Loucy (cell line): Measurements from ENCODE around the gene HNF4A.

ENCODE experiments used
- H2AFZ ChIP-seq: fragments of 200-600 bp; sonication (generic); 2 replicates; pipeline ENCODE4 v1.6.0; 2016; ENCODE audit warnings: antibody characterized with exemption, mild to moderate bottlenecking, low read length, moderate library complexity
- H3F3A ChIP-seq: fragments of 200-600 bp; 2 replicates; pipeline ENCODE4 v1.6.0; 2016; ENCODE audit warnings: antibody characterized with exemption, low read depth, mild to moderate bottlenecking
- H3K27me3 ChIP-seq: fragments of 200-600 bp; sonication (generic); 2 replicates; pipeline ENCODE4 v1.6.1; 2014; ENCODE audit warnings: low read length, mild to moderate bottlenecking; ENCODE audit not compliant: insufficient read depth, poor library complexity, severe bottlenecking
- H3K36me3 ChIP-seq: fragments of 200-600 bp; sonication (generic); 2 replicates; pipeline ENCODE4 v1.6.1; 2016; ENCODE audit warnings: low read length; ENCODE audit not compliant: insufficient read depth
- H3K4me1 ChIP-seq: fragments of 200-600 bp; sonication (generic); 2 replicates; pipeline ENCODE4 v1.5.1; 2014; ENCODE audit warnings: low read length, mild to moderate bottlenecking; ENCODE audit not compliant: insufficient read depth, poor library complexity, severe bottlenecking
- H3K4me2 ChIP-seq: fragments of 200-600 bp; sonication (generic); 2 replicates; pipeline ENCODE4 v1.6.0; 2014; ENCODE audit warnings: antibody characterized with exemption, low read length, low read depth, mild to moderate bottlenecking; ENCODE audit not compliant: poor library complexity, severe bottlenecking
- H3K4me3 ChIP-seq: fragments of 200-600 bp; sonication (generic); 2 replicates; pipeline ENCODE4 v1.5.1; 2014; ENCODE audit warnings: low read length, mild to moderate bottlenecking, mixed read lengths; ENCODE audit not compliant: poor library complexity, severe bottlenecking
- H3K79me2 ChIP-seq: fragments of 200-600 bp; sonication (generic); 2 replicates; pipeline ENCODE4 v1.6.1; 2014; ENCODE audit warnings: low read length; ENCODE audit not compliant: insufficient read depth
- H3K9ac ChIP-seq: fragments of 200-600 bp; sonication (generic); 2 replicates; pipeline ENCODE4 v1.6.0; 2014; ENCODE audit warnings: mild to moderate bottlenecking, low read depth, low read length, moderate library complexity; ENCODE audit not compliant: poor library complexity, severe bottlenecking
- H3K9me2 ChIP-seq: fragments of 200-600 bp; sonication (generic); replicated peaks from 2 replicates; pipeline ENCODE4 v1.6.1; 2016; ENCODE audit warnings: low read depth, low read length, mixed read lengths
- H3K9me3 ChIP-seq: fragments of 200-600 bp; sonication (generic); 2 replicates; pipeline ENCODE4 v1.6.1; 2014; ENCODE audit warnings: mild to moderate bottlenecking, antibody characterized with exemption, low read length, low read depth; ENCODE audit not compliant: insufficient read depth
- H4K20me1 ChIP-seq: fragments of 200-600 bp; sonication (generic); 2 replicates; pipeline ENCODE4 v1.6.0; 2014; ENCODE audit warnings: antibody characterized with exemption, low read length, mild to moderate bottlenecking; ENCODE audit not compliant: insufficient read depth, poor library complexity, severe bottlenecking
- EZH2phosphoT487 ChIP-seq: fragments of 200-600 bp; IDR thresholded peaks from 2 replicates; pipeline ENCODE4 v1.6.1; 2018; ENCODE audit warnings: antibody characterized with exemption, mild to moderate bottlenecking, moderate library complexity, borderline replicate concordance
- TF ChIP-seq, protein P1 (sequence below): fragments of 200-600 bp; sonication (generic); conservative IDR thresholded peaks from 2 replicates; pipeline ENCODE4 v1.5.1; 2014; ENCODE audit warnings: mild to moderate bottlenecking, antibody characterized with exemption, low read length

Gene HNF4A

DNA sequence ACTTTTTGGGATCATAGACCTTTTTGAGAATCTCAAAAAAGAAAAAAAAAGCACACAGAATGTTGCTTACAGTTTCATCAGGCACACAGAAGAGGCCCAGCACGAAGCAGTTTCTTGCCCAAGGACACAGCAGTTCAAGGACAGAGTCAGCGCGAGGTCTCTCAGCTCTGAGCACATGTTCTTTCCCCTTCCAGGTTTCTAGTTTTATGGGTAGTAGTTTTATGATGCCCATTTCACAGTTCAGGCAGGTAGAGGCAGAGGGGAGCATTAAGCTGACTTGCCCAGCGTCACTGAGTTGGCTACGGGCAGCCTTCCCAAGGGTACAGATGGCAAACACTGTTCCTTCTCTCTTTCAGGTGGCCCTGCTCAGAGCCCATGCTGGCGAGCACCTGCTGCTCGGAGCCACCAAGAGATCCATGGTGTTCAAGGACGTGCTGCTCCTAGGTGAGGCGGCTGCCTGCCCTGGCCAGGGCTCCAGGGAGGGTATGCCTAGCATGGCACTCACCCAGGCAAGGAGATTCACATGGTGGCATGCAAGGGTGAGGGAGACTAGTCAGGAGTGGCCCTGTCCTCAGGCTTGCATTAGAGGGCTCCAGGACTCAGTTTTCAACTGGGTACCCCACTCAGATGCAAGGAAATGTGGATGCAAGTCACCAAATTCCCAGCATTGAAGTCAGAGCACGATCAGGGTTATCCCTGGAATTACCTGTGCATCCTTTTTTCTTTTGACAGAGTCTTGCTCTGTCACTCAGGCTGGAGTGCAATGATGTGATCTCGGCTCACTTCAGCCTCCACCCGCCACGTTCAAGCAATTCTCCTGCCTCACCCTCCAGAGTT lies 62.8 kb downstream of the HNF4A start:
- no peaks in the 10 kb centered on the region for H3F3A ChIP-seq
- no peaks in the 10 kb centered on the region for H3K36me3 ChIP-seq
- no peak overlapping the region for H3K4me3 ChIP-seq
- H3K9ac ChIP-seq, result no peak overlapping the region
- H2AFZ ChIP-seq, result no peak overlapping the region
- no peaks in the 10 kb centered on the region for H3K79me2 ChIP-seq
- no peaks in the 10 kb centered on the region for H3K9me3 ChIP-seq
- TF ChIP-seq EZH2phosphoT487, result no peak
- TF ChIP-seq, protein P1, sequence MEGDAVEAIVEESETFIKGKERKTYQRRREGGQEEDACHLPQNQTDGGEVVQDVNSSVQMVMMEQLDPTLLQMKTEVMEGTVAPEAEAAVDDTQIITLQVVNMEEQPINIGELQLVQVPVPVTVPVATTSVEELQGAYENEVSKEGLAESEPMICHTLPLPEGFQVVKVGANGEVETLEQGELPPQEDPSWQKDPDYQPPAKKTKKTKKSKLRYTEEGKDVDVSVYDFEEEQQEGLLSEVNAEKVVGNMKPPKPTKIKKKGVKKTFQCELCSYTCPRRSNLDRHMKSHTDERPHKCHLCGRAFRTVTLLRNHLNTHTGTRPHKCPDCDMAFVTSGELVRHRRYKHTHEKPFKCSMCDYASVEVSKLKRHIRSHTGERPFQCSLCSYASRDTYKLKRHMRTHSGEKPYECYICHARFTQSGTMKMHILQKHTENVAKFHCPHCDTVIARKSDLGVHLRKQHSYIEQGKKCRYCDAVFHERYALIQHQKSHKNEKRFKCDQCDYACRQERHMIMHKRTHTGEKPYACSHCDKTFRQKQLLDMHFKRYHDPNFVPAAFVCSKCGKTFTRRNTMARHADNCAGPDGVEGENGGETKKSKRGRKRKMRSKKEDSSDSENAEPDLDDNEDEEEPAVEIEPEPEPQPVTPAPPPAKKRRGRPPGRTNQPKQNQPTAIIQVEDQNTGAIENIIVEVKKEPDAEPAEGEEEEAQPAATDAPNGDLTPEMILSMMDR, result no peak
- H3K9me2 ChIP-seq, result no peaks in the 10 kb centered on the region
- no peaks in the 10 kb centered on the region for H4K20me1 ChIP-seq
- no peak overlapping the region for H3K4me2 ChIP-seq
- H3K27me3 ChIP-seq, result no peaks in the 10 kb centered on the region
- H3K4me1 ChIP-seq, result no peaks in the 10 kb centered on the region

DNA sequence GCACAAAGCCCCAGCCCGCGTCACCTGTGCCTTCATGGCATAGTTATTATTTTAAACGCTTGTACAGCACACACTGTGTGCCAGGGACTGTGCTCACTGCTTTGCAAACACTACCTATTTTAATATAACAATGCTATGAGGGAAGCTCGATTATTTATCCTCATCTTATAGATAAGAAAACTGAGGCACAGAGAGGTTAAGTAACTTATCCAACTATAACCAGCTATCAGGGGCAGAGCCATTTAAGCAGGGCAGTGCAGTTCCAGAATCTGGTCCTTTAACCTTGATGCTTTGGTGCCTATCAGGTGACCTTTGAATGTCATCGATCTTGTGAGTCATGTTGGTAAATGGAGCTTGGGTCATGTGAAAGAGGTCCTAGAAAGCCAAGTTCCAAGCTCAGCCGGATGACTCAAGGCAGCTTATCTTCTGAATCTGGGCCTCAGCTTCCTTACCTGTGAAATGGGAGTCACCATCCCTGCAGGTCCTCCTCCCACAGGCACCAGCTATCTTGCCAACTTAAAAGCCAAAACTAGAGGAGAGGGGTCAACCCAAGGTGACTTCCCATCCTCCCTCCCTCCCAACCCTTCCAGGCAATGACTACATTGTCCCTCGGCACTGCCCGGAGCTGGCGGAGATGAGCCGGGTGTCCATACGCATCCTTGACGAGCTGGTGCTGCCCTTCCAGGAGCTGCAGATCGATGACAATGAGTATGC lies 63.8 kb downstream of the HNF4A start:
- Histone ChIP-seq H4K20me1 (no peaks in the 10 kb centered on the region), H2AFZ (no peak overlapping the region), H3K4me1 (no peaks in the 10 kb centered on the region), H3K79me2 (no peaks in the 10 kb centered on the region), H3F3A (no peaks in the 10 kb centered on the region), H3K4me3 (no peak overlapping the region), H3K9me2 (no peaks in the 10 kb centered on the region), H3K9me3 (no peaks in the 10 kb centered on the region), H3K9ac (no peak overlapping the region), H3K27me3 (no peaks in the 10 kb centered on the region), H3K36me3 (no peaks in the 10 kb centered on the region), H3K4me2 (no peak overlapping the region)
- TF ChIP-seq, protein P1, result no peak
- TF ChIP-seq EZH2phosphoT487, result no peak

DNA sequence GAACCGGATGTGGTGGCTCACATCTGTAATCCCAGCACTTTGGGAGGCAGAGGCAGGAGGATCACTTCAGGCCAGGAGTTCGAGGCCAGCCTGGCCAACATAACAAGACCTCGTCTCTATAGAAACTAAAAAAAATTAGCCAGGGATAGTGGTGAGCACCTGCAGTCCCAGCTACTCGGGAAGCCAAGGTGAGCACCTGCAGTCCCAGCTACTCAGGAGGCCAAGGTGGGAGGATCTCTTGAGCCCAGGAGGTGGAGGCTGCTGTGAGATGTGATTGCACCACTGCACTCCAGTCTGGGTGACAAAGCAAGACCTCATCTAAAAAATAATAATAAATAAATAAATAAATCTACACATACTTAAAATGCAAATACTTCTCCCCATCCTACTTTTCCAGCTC lies 65.0 kb downstream of the HNF4A start:
- H2AFZ ChIP-seq, result no peak overlapping the region
- H3K9me2 ChIP-seq, result no peaks in the 10 kb centered on the region
- no peaks in the 10 kb centered on the region for H3K4me1 ChIP-seq
- H3K9me3 ChIP-seq, result no peaks in the 10 kb centered on the region
- no peaks in the 10 kb centered on the region for H3K36me3 ChIP-seq
- no peak overlapping the region for H3K9ac ChIP-seq
- H3K79me2 ChIP-seq, result no peaks in the 10 kb centered on the region
- TF ChIP-seq, protein P1, result no peak
- TF ChIP-seq EZH2phosphoT487, result no peak
- no peaks in the 10 kb centered on the region for H3K27me3 ChIP-seq
- no peak overlapping the region for H3K4me3 ChIP-seq
- no peak overlapping the region for H3K4me2 ChIP-seq
- no peaks in the 10 kb centered on the region for H4K20me1 ChIP-seq
- H3F3A ChIP-seq, result no peaks in the 10 kb centered on the region
